ENCODE measurements around the gene NTN1. TPM values are rescaled to one million over a fixed set of nuclear protein-coding genes. Genes with fewer than 3 reads are reported as not detected.

The NTN1 gene
- total and polyA plus RNA-seq, 12 donors = 0.12 to 0.84 (median 0.28) TPM

- no peak for DNase-seq
- 42 to 52% (median 47%) methylated on average over 7 of the region's 7 CpGs for WGBS, 4 donors
- TF ChIP-seq CTCF (IDR thresholded peaks at IDR 0.05) (no peak), POLR2A (IDR thresholded peaks at IDR 0.05) (no peak)
- Histone ChIP-seq H3K4me1 (replicated peaks in 1 of 2) (no peaks in the 10 kb centered on the region), H3K36me3 (replicated peaks in 1 of 2) (no peaks in the 10 kb centered on the region), H3K4me3 (no peak overlapping the region), H3K27ac (no peak overlapping the region), H3K27me3 (no peaks in the 10 kb centered on the region), H3K9me3 (replicated peaks in 1 of 3) (no peaks in the 10 kb centered on the region)
- intact Hi-C loops (cut with DNase I) = no loop called here
Measured at GRCh38 chr17:9057310-9057709, 36.0 kb downstream of the NTN1 start.

- Histone ChIP-seq H3K4me1 (replicated peaks in 1 of 2) (no peaks in the 10 kb centered on the region), H3K9me3 (replicated peaks in 1 of 3) (no peaks in the 10 kb centered on the region), H3K4me3 (no peak overlapping the region), H3K27ac (no peak overlapping the region), H3K36me3 (replicated peaks in 1 of 2) (no peaks in the 10 kb centered on the region), H3K27me3 (no peaks in the 10 kb centered on the region)
- WGBS, 4 donors = 67 to 72% (median 70%) methylated on average over 9 of the region's 9 CpGs
- TF ChIP-seq CTCF (IDR thresholded peaks at IDR 0.05) (no peak), POLR2A (IDR thresholded peaks at IDR 0.05) (no peak)
- DNase-seq = no peak
- intact Hi-C loops (cut with DNase I) = no loop called here
Measured at GRCh38 chr17:9062399-9062902, 41.1 kb downstream of the NTN1 start.

- intact Hi-C loops (cut with DNase I) = no loop called here
- Histone ChIP-seq H3K27ac (no peak overlapping the region), H3K36me3 (replicated peaks in 1 of 2) (no peaks in the 10 kb centered on the region), H3K27me3 (no peaks in the 10 kb centered on the region), H3K4me1 (replicated peaks in 1 of 2) (no peaks in the 10 kb centered on the region), H3K9me3 (replicated peaks in 1 of 3) (no peaks in the 10 kb centered on the region), H3K4me3 (no peak overlapping the region)
- whole genome bisulfite sequencing, 4 donors = 82 to 89% (median 84%) methylated on average over 6 of the region's 6 CpGs
- TF ChIP-seq CTCF (IDR thresholded peaks at IDR 0.05) (no peak), POLR2A (IDR thresholded peaks at IDR 0.05) (no peak)
- no peak for DNase-seq
Measured at GRCh38 chr17:9064311-9064834, 43.1 kb downstream of the NTN1 start.

GRCh38 chr17:9071016-9071415 is 49.7 kb downstream of the NTN1 start:
- DNase-seq = no peak
- intact Hi-C loops (cut with DNase I) = no loop called here
- H3K27ac ChIP-seq = no peak overlapping the region

More at GRCh38 chr17:9071016-9071415, 49.7 kb downstream of the NTN1 start:
- no peaks in the 10 kb centered on the region for H3K4me1 ChIP-seq (replicated peaks in 1 of 2)
- no peaks in the 10 kb centered on the region for H3K9me3 ChIP-seq (replicated peaks in 1 of 3)
- TF ChIP-seq POLR2A (IDR thresholded peaks at IDR 0.05) (no peak), CTCF (IDR thresholded peaks at IDR 0.05) (no peak)
- peaks cover 9% of the 10 kb centered on the region for H3K27me3 ChIP-seq
- WGBS, 4 donors = 63 to 79% (median 72%) methylated on average over 7 to 10 of the region's 10 CpGs
- H3K4me3 ChIP-seq = no peak overlapping the region
- no peaks in the 10 kb centered on the region for H3K36me3 ChIP-seq (replicated peaks in 1 of 2)

All from adrenal gland (tissue), 12 donors.